Spleen (tissue), 11 donors: Measurements from ENCODE around the gene SNX11. TPM values are rescaled to one million over a fixed set of nuclear protein-coding genes. Genes with fewer than 3 reads are reported as not detected.

Experiments
- DNase-seq: peaks from one replicate; pipeline ENCODE4 v3.0.0-alpha.2; 2020
- H3K27ac ChIP-seq, 8 donors: fragments of 200-600 bp; sonication (generic) in 7 of 8; 1 replicate in 4 of 8; 2 replicates in 4 of 8; pipeline versions ENCODE4 v1.5.0 to v1.8.0; 2016 to 2021; ENCODE audit warnings: inconsistent platforms in 4 of 8, mild to moderate bottlenecking in 4 of 8, moderate library complexity in 1 of 8
- H3K27me3 ChIP-seq, 7 donors: fragments of 200-600 bp; sonication (generic) in 6 of 7; replicated peaks in 1 of 7; 1 replicate in 4 of 7; 2 replicates in 3 of 7; pipeline versions ENCODE4 v1.5.0 to v1.8.0; 2016 to 2021; ENCODE audit warnings: inconsistent platforms in 3 of 7, mild to moderate bottlenecking in 1 of 7
- H3K36me3 ChIP-seq, 6 donors: fragments of 200-600 bp; sonication (generic) in 5 of 6; 1 replicate in 4 of 6; 2 replicates in 2 of 6; pipeline versions ENCODE4 v1.5.0 to v1.8.0; 2016 to 2021; ENCODE audit warnings: inconsistent platforms in 2 of 6
- H3K4me1 ChIP-seq, 6 donors: fragments of 200-600 bp; sonication (generic) in 5 of 6; 1 replicate in 3 of 6; 2 replicates in 3 of 6; pipeline versions ENCODE4 v1.5.0 to v1.8.0; 2016 to 2021; ENCODE audit warnings: inconsistent platforms in 3 of 6
- H3K4me3 ChIP-seq, 8 donors: fragments of 200-600 bp; sonication (generic) in 7 of 8; 1 replicate in 4 of 8; 2 replicates in 4 of 8; pipeline versions ENCODE4 v1.5.0 to v1.8.0; 2016 to 2021; ENCODE audit warnings: inconsistent platforms in 4 of 8, mild to moderate bottlenecking in 4 of 8, moderate library complexity in 2 of 8
- H3K9me3 ChIP-seq, 8 donors: fragments of 200-600 bp; sonication (generic) in 7 of 8; 1 replicate in 4 of 8; 2 replicates in 4 of 8; pipeline versions ENCODE4 v1.5.0 to v1.8.0; 2016 to 2021; ENCODE audit warnings: inconsistent platforms in 4 of 8
- CTCF ChIP-seq, 11 experiments: fragments of 200-600 bp in 7 of 11; fragments of 450-650 bp in 4 of 11; sonication (generic) in 4 of 11; IDR thresholded peaks in 8 of 11; conservative IDR thresholded peaks in 3 of 11; 1 replicate in 7 of 11; 2 replicates in 4 of 11; pipeline versions ENCODE4 v1.4.0 to v1.8.0; 2016 to 2021; ENCODE audit warnings: antibody characterized with exemption in 11 of 11, inconsistent platforms in 4 of 11, mild to moderate bottlenecking in 1 of 11
- POLR2A ChIP-seq, 3 donors: fragments of 450-650 bp; IDR thresholded peaks; one replicate each; pipeline ENCODE4 v1.5.1; 2017; ENCODE audit warnings: antibody characterized with exemption in 3 of 3, mild to moderate bottlenecking in 1 of 3
- POLR2AphosphoS5 ChIP-seq, 3 donors: sonication (generic); formaldehyde crosslinking; IDR thresholded peaks; one replicate each; pipeline ENCODE4 v1.5.1; 2017; ENCODE audit warnings: antibody characterized with exemption in 3 of 3
- WGBS, 5 donors: extraction: QIAGEN DNeasy Blood & Tissue Kit in 3 of 5; methylation state at CpG; one replicate each; pipeline versions ENCODE4 v1.1.5 to v1.1.7; 2013 to 2018; 5-methylcytosine and 5-hydroxymethylcytosine counted together
- intact Hi-C: fragments of 100-400 bp; cut with DNase I; formaldehyde crosslinking; loops from one replicate; pipeline ENCODE4 v1.15.0; 2023; ENCODE audit warnings: low total_unique reads
- polyA plus RNA-seq, 3 donors: library from polyadenylated mRNA; stranded (reverse); fragments of 200-250 nt; gene quantifications; one replicate each; pipeline ENCODE4 v1.2.1, GENCODE V29; 2013
- total RNA-seq, 7 donors: library from RNA; depleted of rRNA in 3 of 7; stranded (reverse); fragments of >200 nt in 3 of 7; fragmentation: NEBNext Ultra II Directional in 4 of 7; extraction: Animal tissue kit (Norgen Biotek cat#: 25700) in 4 of 7; gene quantifications; one replicate each; pipeline versions ENCODE4 v1.1.0 to v1.2.1, GENCODE V29; 2016 to 2021
- donor health status: healthy with polysubstance abuse.
- donor health status: DM: no; HTN: no; CAD: no; lungs with moderate emphysema.
- donor health status: DM: no; HTN: no; CAD: no.
- donor health status: Bipolar disorder and iron deficiency.
- donor health status: healthy.
- donor health status: DM: no; HTN: no; CAD: no.
- donor health status: DM: yes; HTN: yes; CAD: no.

Gene SNX11
- total and polyA plus RNA-seq, 10 donors, result 17.6 to 45.4 (median 34.9) TPM

- Histone ChIP-seq H3K36me3 (peaks cover 0 to 100% (median 69%) of the 10 kb centered on the region in 6 donors), H3K4me1 (no peaks in the 10 kb centered on the region), H3K27me3 (no peaks in the 10 kb centered on the region), H3K4me3 (no peak overlapping the region), H3K9me3 (no peaks in the 10 kb centered on the region), H3K27ac (no peak overlapping the region)
- no peak for TF ChIP-seq CTCF (IDR thresholded peaks at IDR 0.05 in 8 of 11, conservative IDR thresholded peaks at IDR 0.05 in 3 of 11)
- TF ChIP-seq POLR2AphosphoS5 (IDR thresholded peaks at IDR 0.05), result peak in 1 of 3 donors; percentile 13
- intact Hi-C loops, result no loop called here
- WGBS, 5 donors, result 79 to 93% (median 86%) methylated on average over 9 of the region's 9 CpGs
- DNase-seq, result no peak
These were observed 14.5 kb downstream of the SNX11 start for GRCh38 chr17:48121923-48122664.

- H3K27ac ChIP-seq, result no peak overlapping the region
- no peaks in the 10 kb centered on the region for H3K4me1 ChIP-seq
- no peaks in the 10 kb centered on the region for H3K27me3 ChIP-seq
- WGBS, 5 donors, result 89 to 98% (median 95%) methylated on average over 3 of the region's 3 CpGs
- no peak for TF ChIP-seq POLR2A (IDR thresholded peaks at IDR 0.05)
- no peak for TF ChIP-seq CTCF (IDR thresholded peaks at IDR 0.05 in 8 of 11, conservative IDR thresholded peaks at IDR 0.05 in 3 of 11)
- TF ChIP-seq POLR2AphosphoS5 (IDR thresholded peaks at IDR 0.05), result no peak
- H3K36me3 ChIP-seq, result peaks cover 0 to 100% (median 64%) of the 10 kb centered on the region in 6 donors
- H3K9me3 ChIP-seq, result no peaks in the 10 kb centered on the region
- intact Hi-C loops, result no loop called here
- H3K4me3 ChIP-seq, result no peak overlapping the region
- DNase-seq, result no peak
These were observed 15.1 kb downstream of the SNX11 start for GRCh38 chr17:48122665-48123045.

GRCh38 chr17:48123111-48123510, 15.5 kb downstream of the SNX11 start:
- no peak overlapping the region for H3K4me3 ChIP-seq
- intact Hi-C loops, result no loop called here
- TF ChIP-seq POLR2AphosphoS5 (IDR thresholded peaks at IDR 0.05) (no peak), CTCF (IDR thresholded peaks at IDR 0.05 in 8 of 11, conservative IDR thresholded peaks at IDR 0.05 in 3 of 11) (no peak), POLR2A (IDR thresholded peaks at IDR 0.05) (no peak)
- H3K9me3 ChIP-seq, result no peaks in the 10 kb centered on the region
- peaks cover 0 to 100% (median 60%) of the 10 kb centered on the region in 6 donors for H3K36me3 ChIP-seq
- no peak for DNase-seq
- 88 to 94% (median 90%) methylated on average over 6 of the region's 6 CpGs for WGBS, 5 donors
- no peaks in the 10 kb centered on the region for H3K27me3 ChIP-seq
- no peak overlapping the region for H3K27ac ChIP-seq
- no peaks in the 10 kb centered on the region for H3K4me1 ChIP-seq

- Histone ChIP-seq H3K4me1 (no peaks in the 10 kb centered on the region), H3K27ac (no peak overlapping the region), H3K4me3 (no peak overlapping the region), H3K27me3 (no peaks in the 10 kb centered on the region), H3K36me3 (peaks cover 0 to 92% (median 53%) of the 10 kb centered on the region in 6 donors), H3K9me3 (no peaks in the 10 kb centered on the region)
- 90 to 97% (median 95%) methylated on average over 4 of the region's 4 CpGs for WGBS, 5 donors
- intact Hi-C loops, result no loop called here
- TF ChIP-seq CTCF (IDR thresholded peaks at IDR 0.05 in 8 of 11, conservative IDR thresholded peaks at IDR 0.05 in 3 of 11), result no peak
- no peak for TF ChIP-seq POLR2A (IDR thresholded peaks at IDR 0.05)
- TF ChIP-seq POLR2AphosphoS5 (IDR thresholded peaks at IDR 0.05), result no peak
- no peak for DNase-seq
These were observed 16.3 kb downstream of the SNX11 start for GRCh38 chr17:48123776-48124388.
